H1 (cell line): ENCODE data around the gene OLFML2B. TPM values are rescaled to one million over a fixed set of nuclear protein-coding genes. Genes with fewer than 3 reads are reported as not detected.

Experiments
- CTCF ChIA-PET: fragments of 300-600 bp; sonication (Branson Sonifier 250); formaldehyde crosslinking; loops from one replicate; lab custom pipeline; 2021; ENCODE audit not compliant: partially characterized antibody; lab: Charles Lee
- POLR2A ChIA-PET: fragments of 300-600 bp; sonication (Branson Sonifier 250); formaldehyde crosslinking; loops from one replicate; lab custom pipeline; 2021; ENCODE audit warnings: inconsistent platforms; ENCODE audit not compliant: partially characterized antibody; lab: Charles Lee
- DNase-seq, 2 experiments: peaks; one replicate each; pipeline versions ENCODE4 v3.0.0 to v3.0.0-alpha.2; 2010 to 2022; ENCODE audit warnings: low spot score in 2 of 2, low read depth in 1 of 2, mixed read lengths in 1 of 2
- FAIRE-seq: peaks from 2 replicates; lab custom pipeline; 2011; peaks lifted over from hg19 to GRCh38; lab: Jason Lieb, UNC
- H2AFZ ChIP-seq: 2 replicates; pipeline ENCODE4 v1.8.1; 2012; ENCODE audit warnings: low read length, inconsistent platforms
- H2AK5ac ChIP-seq: 2 replicates; pipeline ENCODE4 v1.6.1; 2013; ENCODE audit warnings: low read depth, low read length
- H2BK120ac ChIP-seq: replicated peaks from 2 replicates; pipeline ENCODE3; 2013; ENCODE audit warnings: low read depth, low read length, inconsistent platforms
- H2BK12ac ChIP-seq: 2 replicates; pipeline ENCODE4 v1.6.1; 2013; ENCODE audit warnings: low read depth, low read length
- H2BK15ac ChIP-seq: 2 replicates; pipeline ENCODE4 v1.6.1; 2013; ENCODE audit warnings: low read length
- H2BK20ac ChIP-seq: 2 replicates; pipeline ENCODE4 v1.6.1; 2013; ENCODE audit warnings: low read length
- H2BK5ac ChIP-seq: 2 replicates; pipeline ENCODE4 v1.6.1; 2013; ENCODE audit warnings: low read depth, low read length
- H3K14ac ChIP-seq: 2 replicates; pipeline ENCODE4 v1.6.1; 2013; ENCODE audit warnings: inconsistent platforms; ENCODE audit not compliant: insufficient read length
- H3K18ac ChIP-seq: 2 replicates; pipeline ENCODE4 v1.6.1; 2013; ENCODE audit warnings: low read length; ENCODE audit errors: extremely low read depth
- H3K23ac ChIP-seq: 2 replicates; pipeline ENCODE4 v1.6.1; 2013; ENCODE audit warnings: inconsistent platforms; ENCODE audit not compliant: insufficient read length
- H3K23me2 ChIP-seq: 2 replicates; pipeline ENCODE4 v1.6.1; 2013; ENCODE audit warnings: low read depth, low read length
- H3K27ac ChIP-seq: 2 replicates; pipeline ENCODE4 v1.6.1; 2011; ENCODE audit warnings: low read depth, low read length, inconsistent platforms
- H3K27me3 ChIP-seq, 4 experiments: replicated peaks in 1 of 4; 1 replicate in 1 of 4; 2 replicates in 3 of 4; pipeline versions ENCODE4 v1.6.1 to v1.8.1; 2011 to 2013; ENCODE audit warnings: low read length in 3 of 4, mild to moderate bottlenecking in 3 of 4, inconsistent platforms in 2 of 4, mixed read lengths in 2 of 4, moderate library complexity in 1 of 4; ENCODE audit not compliant: control insufficient read depth in 3 of 4, insufficient read depth in 3 of 4; ENCODE audit errors: extremely low read depth in 1 of 4
- H3K36me3 ChIP-seq, 4 experiments: 2 replicates each; pipeline versions ENCODE4 v1.6.1 to v1.8.1; 2011 to 2013; ENCODE audit warnings: mild to moderate bottlenecking in 4 of 4, low read length in 3 of 4, moderate library complexity in 2 of 4, control low read depth in 1 of 4, inconsistent platforms in 1 of 4; ENCODE audit not compliant: insufficient read depth in 4 of 4, control insufficient read depth in 2 of 4
- H3K4ac ChIP-seq: replicated peaks from 2 replicates; pipeline ENCODE3; 2013; ENCODE audit warnings: low read length, low read depth, mixed read lengths, inconsistent platforms; ENCODE audit not compliant: insufficient read length
- H3K4me1 ChIP-seq, 4 experiments: replicated peaks in 1 of 4; 1 replicate in 1 of 4; 2 replicates in 3 of 4; pipeline versions ENCODE4 v1.6.1 to v1.8.1; 2011 to 2013; ENCODE audit warnings: low read length in 3 of 4, inconsistent platforms in 2 of 4, mixed read lengths in 1 of 4; ENCODE audit not compliant: insufficient read depth in 4 of 4, control insufficient read depth in 3 of 4
- H3K4me2 ChIP-seq, 2 experiments: 2 replicates each; pipeline versions ENCODE4 v1.6.1 to v1.8.1; 2011 to 2013; ENCODE audit warnings: low read depth in 2 of 2, low read length in 2 of 2, control low read depth in 1 of 2, inconsistent platforms in 1 of 2, mild to moderate bottlenecking in 1 of 2; ENCODE audit not compliant: insufficient read depth in 1 of 2
- H3K4me3 ChIP-seq, 4 experiments: fragments of 200-600, 300-600 bp in 1 of 4; sonication (generic), shearing (Covaris generic), sonication (Bioruptor Twin) in 1 of 4; 2 replicates each; pipeline versions ENCODE4 v1.5.1 to v1.8.1; 2011 to 2016; ENCODE audit warnings: low read length in 4 of 4, low read depth in 3 of 4, control low read depth in 2 of 4, inconsistent platforms in 2 of 4, mild to moderate bottlenecking in 2 of 4, mixed read lengths in 1 of 4, moderate library complexity in 1 of 4; ENCODE audit not compliant: insufficient read depth in 2 of 4; ENCODE audit errors: extremely low read depth in 1 of 4
- H3K56ac ChIP-seq: replicated peaks from 2 replicates; pipeline ENCODE3; 2013; ENCODE audit warnings: low read depth, mild to moderate bottlenecking, mixed read lengths, low read length, inconsistent platforms; ENCODE audit not compliant: insufficient read length
- H3K79me1 ChIP-seq: 2 replicates; pipeline ENCODE4 v1.6.1; 2013; ENCODE audit warnings: low read depth, low read length, control low read depth
- H3K79me2 ChIP-seq, 2 experiments: 2 replicates each; pipeline versions ENCODE4 v1.6.1 to v1.8.1; 2012 to 2013; ENCODE audit warnings: low read length in 2 of 2, mild to moderate bottlenecking in 2 of 2, inconsistent platforms in 1 of 2; ENCODE audit not compliant: insufficient read depth in 2 of 2, control insufficient read depth in 1 of 2
- H3K9ac ChIP-seq, 4 experiments: replicated peaks in 1 of 4; 1 replicate in 1 of 4; 2 replicates in 3 of 4; pipeline versions ENCODE4 v1.6.1 to v1.8.1; 2011 to 2013; ENCODE audit warnings: low read depth in 3 of 4, low read length in 3 of 4, control low read depth in 2 of 4, mild to moderate bottlenecking in 2 of 4, moderate library complexity in 2 of 4, inconsistent platforms in 1 of 4; ENCODE audit errors: extremely low read depth in 1 of 4
- H3K9me3 ChIP-seq, 2 experiments: 2 replicates each; pipeline versions ENCODE4 v1.6.1 to v1.8.1; 2012 to 2013; ENCODE audit warnings: mild to moderate bottlenecking in 2 of 2, moderate library complexity in 2 of 2, control low read depth in 1 of 2, inconsistent platforms in 1 of 2, low read depth in 1 of 2, low read length in 1 of 2, mixed read lengths in 1 of 2; ENCODE audit not compliant: insufficient read depth in 2 of 2
- H4K20me1 ChIP-seq, 2 experiments: replicated peaks in 1 of 2; 2 replicates each; pipeline versions ENCODE3 to v1.8.1; 2011 to 2013; ENCODE audit warnings: inconsistent platforms in 2 of 2, low read length in 2 of 2, mild to moderate bottlenecking in 1 of 2; ENCODE audit not compliant: insufficient read depth in 2 of 2, control insufficient read depth in 1 of 2
- H4K5ac ChIP-seq: 2 replicates; pipeline ENCODE4 v1.6.1; 2013; ENCODE audit warnings: low read length, low read depth, mixed read lengths, inconsistent platforms; ENCODE audit not compliant: insufficient read length
- H4K8ac ChIP-seq: 2 replicates; pipeline ENCODE4 v1.8.0; 2013; ENCODE audit warnings: mild to moderate bottlenecking, moderate library complexity, low read length, inconsistent platforms; ENCODE audit not compliant: insufficient read depth; ENCODE audit errors: extremely low read depth
- H4K91ac ChIP-seq: replicated peaks from 2 replicates; pipeline ENCODE3; 2013; ENCODE audit warnings: low read length, mixed read lengths, inconsistent platforms; ENCODE audit not compliant: insufficient read length
- CHD2 ChIP-seq: IDR thresholded peaks from 2 replicates; pipeline ENCODE4 v1.6.1; 2012; ENCODE audit warnings: low read length, improper control_type of control experiment
- EGR1 ChIP-seq: IDR thresholded peaks from 2 replicates; pipeline ENCODE4 v1.6.1; 2011; ENCODE audit warnings: low read depth, low read length, borderline replicate concordance
- FOSL1 ChIP-seq: IDR thresholded peaks from 2 replicates; pipeline ENCODE4 v1.6.1; 2011; ENCODE audit warnings: mild to moderate bottlenecking, low read depth, low read length, moderate library complexity; ENCODE audit not compliant: insufficient read depth
- GABPA ChIP-seq: IDR thresholded peaks from 2 replicates; pipeline ENCODE4 v1.6.1; 2011; ENCODE audit warnings: mild to moderate bottlenecking, low read length, moderate library complexity, borderline replicate concordance; ENCODE audit not compliant: insufficient read depth
- JUND ChIP-seq: IDR thresholded peaks from 2 replicates; pipeline ENCODE4 v1.6.1; 2011; ENCODE audit warnings: mild to moderate bottlenecking, improper control_type of control experiment, low read length
- KDM4A ChIP-seq: IDR thresholded peaks from one replicate; pipeline ENCODE4 v1.7.1; 2012; ENCODE audit warnings: low read depth, mild to moderate bottlenecking, moderate library complexity, low read length, inconsistent platforms; ENCODE audit not compliant: severe bottlenecking
- NRF1 ChIP-seq: IDR thresholded peaks from 2 replicates; pipeline ENCODE4 v1.6.1; 2011; ENCODE audit warnings: mild to moderate bottlenecking, low read depth, low read length, improper control_type of control experiment
- PHF8 ChIP-seq: fragments of 200-600 bp; sonication (generic); conservative IDR thresholded peaks from 2 replicates; pipeline ENCODE4 v1.7.1; 2012; ENCODE audit warnings: low read depth, mild to moderate bottlenecking, inconsistent platforms, low read length, moderate library complexity
- RNF2 ChIP-seq: fragments of 200-900, 300-1000 bp; sonication (generic); IDR thresholded peaks from 2 replicates; pipeline ENCODE4 v1.7.1; 2016; ENCODE audit warnings: borderline replicate concordance, low read depth, mild to moderate bottlenecking, antibody characterized with exemption, low read length; ENCODE audit not compliant: poor library complexity, severe bottlenecking; ENCODE audit errors: missing control alignments
- SAP30 ChIP-seq: fragments of 300-600 bp; sonication (generic); IDR thresholded peaks from 2 replicates; pipeline ENCODE4 v1.7.1; 2012; ENCODE audit warnings: low read length, moderate library complexity, mild to moderate bottlenecking, inconsistent platforms; ENCODE audit not compliant: insufficient read depth, insufficient replicate concordance
- SP2 ChIP-seq: IDR thresholded peaks from 2 replicates; pipeline ENCODE4 v1.6.1; 2012; ENCODE audit warnings: mild to moderate bottlenecking, low read length, inconsistent platforms
- ZNF274 ChIP-seq: IDR thresholded peaks from 2 replicates; pipeline ENCODE4 v1.7.0; 2012; ENCODE audit warnings: low read length, borderline replicate concordance; ENCODE audit errors: extremely low read depth
- WGBS, 2 experiments: shearing (Covaris generic) in 1 of 2; methylation state at CpG; one replicate each; pipeline versions ENCODE4 v1.1.6 to v1.1.7; 2013 to 2015; ENCODE audit warnings: low lambda C conversion rate in 2 of 2, mixed read lengths in 2 of 2, inconsistent platforms in 1 of 2, low coverage in 1 of 2, missing lambda C conversion rate in 1 of 2; ENCODE audit not compliant: insufficient replicate concordance in 2 of 2, insufficient coverage in 1 of 2, insufficient read length in 1 of 2; ENCODE audit errors: extremely low coverage in 1 of 2, missing lambda C conversion rate in 1 of 2; 5-methylcytosine and 5-hydroxymethylcytosine counted together
- polyA plus RNA-seq, 7 experiments: library from polyadenylated mRNA; depleted of rRNA in 3 of 7; stranded (reverse) in 5 of 7; unstranded in 2 of 7; fragments of >200 nt in 5 of 7; fragments of 200-250 nt in 2 of 7; gene quantifications; 1 replicate in 5 of 7; 2 replicates in 1 of 7; 4 replicates in 1 of 7; pipeline versions ENCODE4 v1.2.1 to v1.2.3, GENCODE V29; 2011 to 2013; ENCODE audit warnings: missing spikeins in 2 of 7, mixed read lengths in 2 of 7
- total RNA-seq: library from RNA; stranded (reverse); fragmentation: NEBNext Ultra II Directional; extraction: Animal tissue kit (Norgen Biotek cat#: 25700); gene quantifications from 2 replicates; pipeline ENCODE4 v1.2.1, GENCODE V29; 2021

The OLFML2B gene
- total and polyA plus RNA-seq, 2 of the 8 experiments (the other 6 are each of a cell fraction or from before 2014, with no cell fraction given) = 6.5 to 10.4 TPM

DNA sequence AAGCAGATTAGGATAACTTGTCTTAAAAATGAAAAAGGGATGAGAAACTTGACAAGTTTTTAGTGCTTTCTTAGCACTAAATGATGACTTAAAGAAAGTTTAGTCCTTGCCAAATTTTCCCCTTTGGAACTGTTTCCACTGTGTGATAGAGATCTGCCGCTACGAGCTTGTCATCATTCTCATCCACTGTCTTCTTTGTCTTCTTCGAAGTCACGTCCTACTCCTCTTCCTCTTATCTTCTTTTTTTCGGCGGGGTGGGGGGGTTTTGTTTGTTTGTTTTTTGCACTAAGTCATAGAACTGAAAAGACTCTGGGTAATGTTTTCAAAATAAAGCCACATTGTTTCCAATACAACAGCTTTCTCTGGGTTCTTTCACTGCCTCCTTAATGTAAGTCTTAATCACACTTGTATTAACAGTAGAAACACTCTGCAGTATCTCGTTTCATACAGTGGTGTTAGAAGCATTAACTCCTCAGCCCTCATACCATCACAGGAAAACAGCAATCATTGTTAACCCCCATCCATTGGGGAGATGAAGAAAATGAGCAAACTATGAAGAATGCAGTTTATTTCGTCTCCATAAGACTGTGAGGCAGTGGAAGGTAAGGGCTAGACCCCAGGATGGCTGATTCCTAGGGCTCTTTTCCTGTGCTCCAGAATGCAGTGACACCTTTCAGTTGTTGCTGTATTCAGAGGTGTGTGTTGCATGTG, 81.8 kb downstream of the OLFML2B start:
- 82% methylated on average over 8 of the region's 8 CpGs; no CpG with 5 or more reads in 1 of the 2 experiments for WGBS, 2 experiments
- Histone ChIP-seq H3K79me1 (no peaks in the 10 kb centered on the region), H3K4me2 (no peak overlapping the region), H3K27ac (no peak overlapping the region), H3K27me3 (no peaks in the 10 kb centered on the region), H2AK5ac (no peak overlapping the region), H4K5ac (no peak overlapping the region), H3K23me2 (no peaks in the 10 kb centered on the region), H2BK120ac (no peak overlapping the region), H2BK12ac (no peak overlapping the region), H2BK15ac (no peak overlapping the region), H3K56ac (no peak overlapping the region), H3K4me3 (no peak overlapping the region), H3K14ac (no peak overlapping the region), H3K9me3 (no peaks in the 10 kb centered on the region), H2BK20ac (no peak overlapping the region), H4K91ac (no peak overlapping the region), H3K23ac (no peak overlapping the region), H3K9ac (no peak overlapping the region; a peak in 1 of 7 replicates), H3K4ac (no peak overlapping the region), H3K4me1 (peaks cover 0 to 5% (median 3%) of the 10 kb centered on the region in 4 experiments; a peak in 2 of 7 replicates), H2BK5ac (no peak overlapping the region), H4K8ac (no peak overlapping the region), H3K18ac (no peak overlapping the region), H4K20me1 (no peaks in the 10 kb centered on the region), H2AFZ (no peak overlapping the region), H3K36me3 (no peaks in the 10 kb centered on the region), H3K79me2 (no peaks in the 10 kb centered on the region)
- ChIA-PET POLR2A (no interaction called here), CTCF (interaction anchor here (0.6 to 1.3 kb wide), 3 partner anchors 22 to 304 kb away, joined by 3 read pairs; no protein-coding TSS in a partner anchor)
- DNase-seq (no peak), FAIRE-seq (no peak)
- TF ChIP-seq JUND = no peak
- no peak for TF ChIP-seq FOSL1
- no peak for TF ChIP-seq NRF1
- no peak for TF ChIP-seq PHF8
- no peak for TF ChIP-seq CHD2
- no peak for TF ChIP-seq KDM4A
- TF ChIP-seq SP2 = no peak
- no peak for TF ChIP-seq RNF2
- TF ChIP-seq GABPA = no peak
- TF ChIP-seq EGR1 = no peak
- no peak for TF ChIP-seq SAP30
- no peak for TF ChIP-seq ZNF274
